Lung (tissue), 12 donors: ENCODE measurements around the gene NFKBIL1. TPM values are rescaled to one million over a fixed set of nuclear protein-coding genes. Genes with fewer than 3 reads are reported as not detected.
A peak's percentile ranks its signal among the peaks of the same experiment; 100 is the strongest.
"Not testable (repeated sequence)": the region's sequence is repeated elsewhere in the genome, so short reads cannot be mapped to it uniquely, and the experiment has no call there.

Experiments
- ATAC-seq: fragments of 200-7000 bp; cut with Tn5 transposase; one replicate; pipeline ENCODE4 v1.9.1; 2020; ENCODE audit warnings: moderate number of reproducible peaks; ENCODE audit not compliant: insufficient read depth, low FRiP score
- DNase-seq, 3 donors: peaks; one replicate each; pipeline ENCODE4 v3.0.0-alpha.2; 2013 to 2017
- H3K27ac ChIP-seq, 2 donors: one replicate each; pipeline ENCODE4 v1.5.1; 2013; ENCODE audit warnings: mild to moderate bottlenecking in 2 of 2, moderate library complexity in 2 of 2, control low read depth in 1 of 2, inconsistent platforms in 1 of 2, low read depth in 1 of 2, low read length in 1 of 2
- H3K27me3 ChIP-seq, 3 donors: one replicate each; pipeline ENCODE4 v1.5.1; 2013; ENCODE audit warnings: low read length in 2 of 3; ENCODE audit not compliant: control insufficient read depth in 3 of 3, insufficient read depth in 3 of 3
- H3K36me3 ChIP-seq, 4 donors: one replicate each; pipeline ENCODE4 v1.5.1; 2013; ENCODE audit warnings: low read length in 4 of 4, mild to moderate bottlenecking in 1 of 4, moderate library complexity in 1 of 4; ENCODE audit not compliant: control insufficient read depth in 4 of 4, insufficient read depth in 4 of 4
- H3K4me1 ChIP-seq, 5 donors: one replicate each; pipeline ENCODE4 v1.5.1; 2013; ENCODE audit warnings: low read length in 5 of 5, mild to moderate bottlenecking in 2 of 5, moderate library complexity in 1 of 5; ENCODE audit not compliant: control insufficient read depth in 5 of 5, insufficient read depth in 5 of 5
- H3K4me3 ChIP-seq: one replicate; pipeline ENCODE4 v1.5.1; 2013; ENCODE audit warnings: mild to moderate bottlenecking, control low read depth, moderate library complexity
- H3K9ac ChIP-seq, 2 donors: one replicate each; pipeline ENCODE4 v1.5.1; 2013; ENCODE audit warnings: low read length in 2 of 2, control low read depth in 1 of 2; ENCODE audit not compliant: insufficient read depth in 1 of 2
- H3K9me3 ChIP-seq, 4 donors: one replicate each; pipeline ENCODE4 v1.5.1; 2013; ENCODE audit warnings: low read length in 3 of 4, mild to moderate bottlenecking in 1 of 4, moderate library complexity in 1 of 4; ENCODE audit not compliant: control insufficient read depth in 4 of 4, insufficient read depth in 3 of 4
- CTCF ChIP-seq: IDR thresholded peaks from 2 replicates; pipeline ENCODE4 v1.5.1; 2012; ENCODE audit warnings: mild to moderate bottlenecking; ENCODE audit errors: control extremely low read depth, extremely low read depth
- WGBS, 2 donors: extraction: QIAGEN DNeasy Blood & Tissue Kit; methylation state at CpG; one replicate each; pipeline ENCODE4 v1.1.7; 2013; 5-methylcytosine and 5-hydroxymethylcytosine counted together
- polyA plus RNA-seq, 2 donors: library from polyadenylated mRNA; stranded (reverse); fragments of 200-250 nt; gene quantifications; one replicate each; pipeline ENCODE4 v1.2.1, GENCODE V29; 2013
- total RNA-seq, 2 donors: library from RNA; depleted of rRNA in 1 of 2; stranded (reverse); fragments of >200 nt in 1 of 2; gene quantifications; one replicate each; pipeline ENCODE4 v1.2.1, GENCODE V29; 2014 to 2021
- donor health status: control.
- donor health status: control.
- donor health status: Bipolar disorder and iron deficiency.
- donor health status: healthy.
- donor health status: DM: yes; HTN: yes; CAD: no.

Gene NFKBIL1
- total and polyA plus RNA-seq, 4 donors, result 13.5 to 32.2 (median 19.0) TPM

GRCh38 chr6:31586599-31587281, 39.3 kb downstream of the NFKBIL1 start:
- WGBS, 2 donors, result 24 to 44% methylated on average over 9 of the region's 9 CpGs
- Histone ChIP-seq H3K27ac (peak overlapping the region in 1 of 2 donors; percentile 75), H3K9ac (no peak overlapping the region), H3K9me3 (no peaks in the 10 kb centered on the region), H3K27me3 (peaks cover 0 to 2% (median 0%) of the 10 kb centered on the region in 3 donors), H3K36me3 (no peaks in the 10 kb centered on the region), H3K4me3 (no peak overlapping the region), H3K4me1 (peaks cover 2 to 5% (median 4%) of the 10 kb centered on the region in 5 donors)
- DNase-seq (no peak), ATAC-seq (no peak)
- no peak for TF ChIP-seq CTCF

GRCh38 chr6:31587791-31588777, 40.7 kb downstream of the NFKBIL1 start:
- no peaks in the 10 kb centered on the region for H3K36me3 ChIP-seq
- 45 to 57% methylated on average over 12 of the region's 12 CpGs for WGBS, 2 donors
- TF ChIP-seq CTCF, result no peak
- no peaks in the 10 kb centered on the region for H3K9me3 ChIP-seq
- DNase-seq, result no peak
- no peaks in the 10 kb centered on the region for H3K27me3 ChIP-seq
- H3K4me3 ChIP-seq, result no peak overlapping the region
- H3K27ac ChIP-seq, result no peak overlapping the region
- peaks cover 0 to 1% (median 0%) of the 10 kb centered on the region in 5 donors for H3K4me1 ChIP-seq
- H3K9ac ChIP-seq, result no peak overlapping the region
- no peak for ATAC-seq

GRCh38 chr6:31588871-31589650, 41.7 kb downstream of the NFKBIL1 start:
- H3K4me3 ChIP-seq, result no peak overlapping the region
- no peaks in the 10 kb centered on the region for H3K9me3 ChIP-seq
- no peaks in the 10 kb centered on the region for H3K27me3 ChIP-seq
- TF ChIP-seq CTCF, result no peak
- DNase-seq (no peak), ATAC-seq (no peak)
- no peak overlapping the region for H3K27ac ChIP-seq
- WGBS, 2 donors, result 57 to 64% methylated on average over 8 to 9 of the region's 9 CpGs
- no peak overlapping the region for H3K9ac ChIP-seq
- peaks cover 0 to 1% (median 0%) of the 10 kb centered on the region in 5 donors for H3K4me1 ChIP-seq
- no peaks in the 10 kb centered on the region for H3K36me3 ChIP-seq

- not testable (repeated sequence) for ATAC-seq, H3K27me3 ChIP-seq, H3K4me1 ChIP-seq, H3K27ac ChIP-seq, H3K9me3 ChIP-seq, H3K9ac ChIP-seq, DNase-seq, H3K36me3 ChIP-seq, H3K4me3 ChIP-seq
- WGBS, 2 donors, result 81 to 93% methylated on average over 5 of the region's 5 CpGs
Measured at GRCh38 chr6:31590691-31591090, 43.3 kb downstream of the NFKBIL1 start.
